ENCODE data around the gene FKBP1C. TPM values are rescaled to one million over a fixed set of nuclear protein-coding genes. Genes with fewer than 3 reads are reported as not detected.

The FKBP1C gene
- polyA plus RNA-seq, 1 donor (not counting 4 experiments of a cell fraction or from before 2014, with no cell fraction given), result 4.6 TPM

DNA sequence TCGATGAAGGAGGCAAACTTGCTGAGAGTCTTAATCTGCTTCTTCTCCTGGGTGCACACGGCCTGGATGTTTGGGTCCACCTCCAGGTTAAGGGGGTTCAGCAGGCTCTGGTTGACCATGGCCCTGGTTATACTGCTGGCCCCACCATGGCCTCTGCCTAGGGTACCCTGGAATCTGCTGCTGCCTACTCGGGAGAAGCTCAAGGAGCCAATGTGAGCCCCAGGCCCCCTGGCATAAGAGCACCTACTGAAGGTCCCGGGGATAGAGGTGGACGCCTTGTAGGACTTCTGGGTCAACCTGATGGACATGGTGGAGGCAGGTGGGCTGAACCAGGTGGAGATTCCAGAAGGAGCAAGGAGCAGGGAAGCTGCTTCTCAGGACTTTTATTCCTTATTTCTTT is 17.9 kb upstream of the FKBP1C start:
- H3K79me2 ChIP-seq (ENCODE audit: control insufficient read depth, insufficient read depth, low read length), result no peaks in the 10 kb centered on the region
- DNase-seq (ENCODE audit: low read depth, low spot score), result no peak
- no peak overlapping the region for H3K27ac ChIP-seq (ENCODE audit: control insufficient read depth, insufficient read depth, low read length)
- no peaks in the 10 kb centered on the region for H4K20me1 ChIP-seq (ENCODE audit: control insufficient read depth, extremely low read depth, insufficient read depth, low read length)
- no peaks in the 10 kb centered on the region for H3K36me3 ChIP-seq (ENCODE audit: control insufficient read depth in 2 of 2, extremely low read depth in 1 of 2, insufficient read depth in 2 of 2, low read length in 2 of 2)
- H2AFZ ChIP-seq (ENCODE audit: control insufficient read depth, low read length), result no peak overlapping the region
- dilution Hi-C loops (cut with MboI; ENCODE audit: extremely low pct_ligation_motif_present, low sequenced_read_pairs), result no loop called here
- no peak overlapping the region for H3K4me2 ChIP-seq (ENCODE audit: control insufficient read depth, extremely low read depth, insufficient read depth, low read depth, low read length)
- H3K9ac ChIP-seq (ENCODE audit: control insufficient read depth, extremely low read depth, insufficient read depth, low read length), result no peak overlapping the region
- H3K4me1 ChIP-seq (ENCODE audit: control insufficient read depth, extremely low read depth, insufficient read depth, low read length), result no peaks in the 10 kb centered on the region
- no peak overlapping the region for H3K4me3 ChIP-seq (ENCODE audit: control insufficient read depth in 2 of 3, extremely low read depth in 1 of 3, insufficient read depth in 2 of 3, low read depth in 1 of 3, low read length in 3 of 3)
- no peaks in the 10 kb centered on the region for H3K27me3 ChIP-seq (ENCODE audit: control insufficient read depth, extremely low read depth, insufficient read depth, low read length)
- no peak for FAIRE-seq
- TF ChIP-seq, protein P1, sequence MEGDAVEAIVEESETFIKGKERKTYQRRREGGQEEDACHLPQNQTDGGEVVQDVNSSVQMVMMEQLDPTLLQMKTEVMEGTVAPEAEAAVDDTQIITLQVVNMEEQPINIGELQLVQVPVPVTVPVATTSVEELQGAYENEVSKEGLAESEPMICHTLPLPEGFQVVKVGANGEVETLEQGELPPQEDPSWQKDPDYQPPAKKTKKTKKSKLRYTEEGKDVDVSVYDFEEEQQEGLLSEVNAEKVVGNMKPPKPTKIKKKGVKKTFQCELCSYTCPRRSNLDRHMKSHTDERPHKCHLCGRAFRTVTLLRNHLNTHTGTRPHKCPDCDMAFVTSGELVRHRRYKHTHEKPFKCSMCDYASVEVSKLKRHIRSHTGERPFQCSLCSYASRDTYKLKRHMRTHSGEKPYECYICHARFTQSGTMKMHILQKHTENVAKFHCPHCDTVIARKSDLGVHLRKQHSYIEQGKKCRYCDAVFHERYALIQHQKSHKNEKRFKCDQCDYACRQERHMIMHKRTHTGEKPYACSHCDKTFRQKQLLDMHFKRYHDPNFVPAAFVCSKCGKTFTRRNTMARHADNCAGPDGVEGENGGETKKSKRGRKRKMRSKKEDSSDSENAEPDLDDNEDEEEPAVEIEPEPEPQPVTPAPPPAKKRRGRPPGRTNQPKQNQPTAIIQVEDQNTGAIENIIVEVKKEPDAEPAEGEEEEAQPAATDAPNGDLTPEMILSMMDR (optimal IDR thresholded peaks at IDR 0.05 in 1 of 3, IDR thresholded peaks at IDR 0.05 in 1 of 3, conservative IDR thresholded peaks at IDR 0.05 in 1 of 3; ENCODE audit: extremely low read depth in 1 of 3, insufficient read depth in 2 of 3, low read length in 3 of 3), result no peak
- no peak for TF ChIP-seq EZH2 (IDR thresholded peaks at IDR 0.05; ENCODE audit: low read length)
- H3K9me3 ChIP-seq (ENCODE audit: control insufficient read depth, low read depth, low read length), result no peaks in the 10 kb centered on the region
- H3K9me1 ChIP-seq (ENCODE audit: control insufficient read depth, extremely low read depth, insufficient read depth, low read length), result no peaks in the 10 kb centered on the region

DNA sequence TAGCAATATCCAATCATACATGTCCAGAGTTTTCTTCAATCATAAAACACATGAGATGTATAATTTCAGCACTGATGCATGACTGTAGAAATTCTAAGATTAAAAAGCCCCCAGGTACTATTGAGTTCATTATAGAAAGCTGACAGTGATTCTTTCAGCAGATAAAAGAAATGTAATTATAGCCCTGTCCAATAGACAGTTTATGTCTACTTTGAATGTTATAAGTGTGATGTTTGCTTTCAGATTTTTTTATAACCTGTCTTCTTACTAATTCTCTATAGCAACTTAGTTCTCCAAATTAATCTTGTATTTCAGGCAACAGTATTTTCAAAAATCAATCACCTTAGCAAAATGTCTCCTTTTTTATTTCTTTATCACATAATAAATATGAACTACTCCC is 13.5 kb upstream of the FKBP1C start:
- Histone ChIP-seq H3K27ac (ENCODE audit: control insufficient read depth, insufficient read depth, low read length) (no peak overlapping the region), H3K79me2 (ENCODE audit: control insufficient read depth, insufficient read depth, low read length) (no peaks in the 10 kb centered on the region), H3K4me2 (ENCODE audit: control insufficient read depth, extremely low read depth, insufficient read depth, low read depth, low read length) (no peak overlapping the region), H3K4me1 (ENCODE audit: control insufficient read depth, extremely low read depth, insufficient read depth, low read length) (no peaks in the 10 kb centered on the region), H3K9me3 (ENCODE audit: control insufficient read depth, low read depth, low read length) (no peaks in the 10 kb centered on the region), H3K36me3 (ENCODE audit: control insufficient read depth in 2 of 2, extremely low read depth in 1 of 2, insufficient read depth in 2 of 2, low read length in 2 of 2) (no peaks in the 10 kb centered on the region), H2AFZ (ENCODE audit: control insufficient read depth, low read length) (no peak overlapping the region), H3K9ac (ENCODE audit: control insufficient read depth, extremely low read depth, insufficient read depth, low read length) (no peak overlapping the region), H4K20me1 (ENCODE audit: control insufficient read depth, extremely low read depth, insufficient read depth, low read length) (no peaks in the 10 kb centered on the region), H3K9me1 (ENCODE audit: control insufficient read depth, extremely low read depth, insufficient read depth, low read length) (no peaks in the 10 kb centered on the region), H3K4me3 (ENCODE audit: control insufficient read depth in 2 of 3, extremely low read depth in 1 of 3, insufficient read depth in 2 of 3, low read depth in 1 of 3, low read length in 3 of 3) (no peak overlapping the region), H3K27me3 (ENCODE audit: control insufficient read depth, extremely low read depth, insufficient read depth, low read length) (no peaks in the 10 kb centered on the region)
- DNase-seq (ENCODE audit: low read depth, low spot score) (no peak), FAIRE-seq (no peak)
- dilution Hi-C loops (cut with MboI; ENCODE audit: extremely low pct_ligation_motif_present, low sequenced_read_pairs), result no loop called here
- TF ChIP-seq, protein P1 (optimal IDR thresholded peaks at IDR 0.05 in 1 of 3, IDR thresholded peaks at IDR 0.05 in 1 of 3, conservative IDR thresholded peaks at IDR 0.05 in 1 of 3; ENCODE audit: extremely low read depth in 1 of 3, insufficient read depth in 2 of 3, low read length in 3 of 3), result no peak
- TF ChIP-seq EZH2 (IDR thresholded peaks at IDR 0.05; ENCODE audit: low read length), result no peak

Data from keratinocyte (primary cell).